Measurements from ENCODE around the gene FNBP1.

The FNBP1 gene

GRCh38 chr9:129851821-129852220, 191.2 kb downstream of the FNBP1 start:
- H3K36me3 ChIP-seq (replicated peaks; ENCODE audit: insufficient read depth, low read length) = no peaks in the 10 kb centered on the region
- H3K79me2 ChIP-seq (ENCODE audit: low read length) = no peaks in the 10 kb centered on the region
- no peaks in the 10 kb centered on the region for H3F3A ChIP-seq (ENCODE audit: insufficient read depth, low read length)
- H3K9me2 ChIP-seq (replicated peaks; ENCODE audit: insufficient read depth, low read length) = no peaks in the 10 kb centered on the region
- no peak overlapping the region for H3K9ac ChIP-seq (ENCODE audit: low read length)
- TF ChIP-seq, protein P1, sequence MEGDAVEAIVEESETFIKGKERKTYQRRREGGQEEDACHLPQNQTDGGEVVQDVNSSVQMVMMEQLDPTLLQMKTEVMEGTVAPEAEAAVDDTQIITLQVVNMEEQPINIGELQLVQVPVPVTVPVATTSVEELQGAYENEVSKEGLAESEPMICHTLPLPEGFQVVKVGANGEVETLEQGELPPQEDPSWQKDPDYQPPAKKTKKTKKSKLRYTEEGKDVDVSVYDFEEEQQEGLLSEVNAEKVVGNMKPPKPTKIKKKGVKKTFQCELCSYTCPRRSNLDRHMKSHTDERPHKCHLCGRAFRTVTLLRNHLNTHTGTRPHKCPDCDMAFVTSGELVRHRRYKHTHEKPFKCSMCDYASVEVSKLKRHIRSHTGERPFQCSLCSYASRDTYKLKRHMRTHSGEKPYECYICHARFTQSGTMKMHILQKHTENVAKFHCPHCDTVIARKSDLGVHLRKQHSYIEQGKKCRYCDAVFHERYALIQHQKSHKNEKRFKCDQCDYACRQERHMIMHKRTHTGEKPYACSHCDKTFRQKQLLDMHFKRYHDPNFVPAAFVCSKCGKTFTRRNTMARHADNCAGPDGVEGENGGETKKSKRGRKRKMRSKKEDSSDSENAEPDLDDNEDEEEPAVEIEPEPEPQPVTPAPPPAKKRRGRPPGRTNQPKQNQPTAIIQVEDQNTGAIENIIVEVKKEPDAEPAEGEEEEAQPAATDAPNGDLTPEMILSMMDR (IDR thresholded peaks at IDR 0.05; ENCODE audit: low read length) = no peak
- TF ChIP-seq EZH2 (optimal IDR thresholded peaks at IDR 0.05; ENCODE audit: low read depth, low read length) (no peak), EZH2phosphoT487 (IDR thresholded peaks at IDR 0.05; ENCODE audit: low read length) (no peak)
- H3K27me3 ChIP-seq (replicated peaks; ENCODE audit: insufficient read depth, low read length) = no peaks in the 10 kb centered on the region
- no peak overlapping the region for H3K27ac ChIP-seq (ENCODE audit: low read length)
- no peaks in the 10 kb centered on the region for H3K9me3 ChIP-seq (replicated peaks; ENCODE audit: insufficient read depth, low read length)
- H3K4me3 ChIP-seq (ENCODE audit: low read length) = no peak overlapping the region
- no peaks in the 10 kb centered on the region for H4K20me1 ChIP-seq (ENCODE audit: insufficient read depth, low read length)
- H2AFZ ChIP-seq (ENCODE audit: low read length) = no peak overlapping the region
- no peak overlapping the region for H3K4me2 ChIP-seq (ENCODE audit: low read depth, low read length)
- DNase-seq = no peak
- no peaks in the 10 kb centered on the region for H3K4me1 ChIP-seq (ENCODE audit: low read length)

GRCh38 chr9:129850821-129851550, 192.0 kb downstream of the FNBP1 start:
- Histone ChIP-seq H3F3A (ENCODE audit: insufficient read depth, low read length) (no peaks in the 10 kb centered on the region), H3K4me3 (ENCODE audit: low read length) (no peak overlapping the region), H3K9me3 (replicated peaks; ENCODE audit: insufficient read depth, low read length) (no peaks in the 10 kb centered on the region), H3K4me2 (ENCODE audit: low read depth, low read length) (no peak overlapping the region), H3K4me1 (ENCODE audit: low read length) (no peaks in the 10 kb centered on the region), H3K9me2 (replicated peaks; ENCODE audit: insufficient read depth, low read length) (no peaks in the 10 kb centered on the region), H3K27me3 (replicated peaks; ENCODE audit: insufficient read depth, low read length) (no peaks in the 10 kb centered on the region), H3K9ac (ENCODE audit: low read length) (no peak overlapping the region), H2AFZ (ENCODE audit: low read length) (no peak overlapping the region), H3K79me2 (ENCODE audit: low read length) (no peaks in the 10 kb centered on the region), H4K20me1 (ENCODE audit: insufficient read depth, low read length) (no peaks in the 10 kb centered on the region), H3K27ac (ENCODE audit: low read length) (no peak overlapping the region), H3K36me3 (replicated peaks; ENCODE audit: insufficient read depth, low read length) (no peaks in the 10 kb centered on the region)
- DNase-seq = no peak
- TF ChIP-seq, protein P1 (IDR thresholded peaks at IDR 0.05; ENCODE audit: low read length) = no peak
- no peak for TF ChIP-seq EZH2phosphoT487 (IDR thresholded peaks at IDR 0.05; ENCODE audit: low read length)
- TF ChIP-seq EZH2 (optimal IDR thresholded peaks at IDR 0.05; ENCODE audit: low read depth, low read length) = no peak

GRCh38 chr9:129849901-129850300, 193.1 kb downstream of the FNBP1 start:
- no peaks in the 10 kb centered on the region for H3K9me3 ChIP-seq (replicated peaks; ENCODE audit: insufficient read depth, low read length)
- H3K4me3 ChIP-seq (ENCODE audit: low read length) = no peak overlapping the region
- no peaks in the 10 kb centered on the region for H4K20me1 ChIP-seq (ENCODE audit: insufficient read depth, low read length)
- no peak for TF ChIP-seq EZH2 (optimal IDR thresholded peaks at IDR 0.05; ENCODE audit: low read depth, low read length)
- TF ChIP-seq EZH2phosphoT487 (IDR thresholded peaks at IDR 0.05; ENCODE audit: low read length) = no peak
- TF ChIP-seq, protein P1 (IDR thresholded peaks at IDR 0.05; ENCODE audit: low read length) = no peak
- H3K79me2 ChIP-seq (ENCODE audit: low read length) = no peaks in the 10 kb centered on the region
- H3K9ac ChIP-seq (ENCODE audit: low read length) = no peak overlapping the region
- DNase-seq = no peak
- no peaks in the 10 kb centered on the region for H3F3A ChIP-seq (ENCODE audit: insufficient read depth, low read length)
- H3K9me2 ChIP-seq (replicated peaks; ENCODE audit: insufficient read depth, low read length) = no peaks in the 10 kb centered on the region
- no peaks in the 10 kb centered on the region for H3K4me1 ChIP-seq (ENCODE audit: low read length)
- no peak overlapping the region for H2AFZ ChIP-seq (ENCODE audit: low read length)
- no peaks in the 10 kb centered on the region for H3K36me3 ChIP-seq (replicated peaks; ENCODE audit: insufficient read depth, low read length)
- H3K27me3 ChIP-seq (replicated peaks; ENCODE audit: insufficient read depth, low read length) = no peaks in the 10 kb centered on the region
- no peak overlapping the region for H3K27ac ChIP-seq (ENCODE audit: low read length)
- no peak overlapping the region for H3K4me2 ChIP-seq (ENCODE audit: low read depth, low read length)
